GM19467 (cell line): Measurements from ENCODE around the gene WASF1.
"Not testable (repeated sequence)": the region's sequence is repeated elsewhere in the genome, so short reads cannot be mapped to it uniquely, and the experiment has no call there.

ENCODE experiments used
- ATAC-seq: cut with Tn5 transposase; IDR thresholded peaks from one replicate; pipeline ENCODE4 v1.9.1; 2021; ENCODE audit warnings: mild to moderate bottlenecking, moderate library complexity; ENCODE audit not compliant: unreplicated experiment

WASF1 gene

DNA sequence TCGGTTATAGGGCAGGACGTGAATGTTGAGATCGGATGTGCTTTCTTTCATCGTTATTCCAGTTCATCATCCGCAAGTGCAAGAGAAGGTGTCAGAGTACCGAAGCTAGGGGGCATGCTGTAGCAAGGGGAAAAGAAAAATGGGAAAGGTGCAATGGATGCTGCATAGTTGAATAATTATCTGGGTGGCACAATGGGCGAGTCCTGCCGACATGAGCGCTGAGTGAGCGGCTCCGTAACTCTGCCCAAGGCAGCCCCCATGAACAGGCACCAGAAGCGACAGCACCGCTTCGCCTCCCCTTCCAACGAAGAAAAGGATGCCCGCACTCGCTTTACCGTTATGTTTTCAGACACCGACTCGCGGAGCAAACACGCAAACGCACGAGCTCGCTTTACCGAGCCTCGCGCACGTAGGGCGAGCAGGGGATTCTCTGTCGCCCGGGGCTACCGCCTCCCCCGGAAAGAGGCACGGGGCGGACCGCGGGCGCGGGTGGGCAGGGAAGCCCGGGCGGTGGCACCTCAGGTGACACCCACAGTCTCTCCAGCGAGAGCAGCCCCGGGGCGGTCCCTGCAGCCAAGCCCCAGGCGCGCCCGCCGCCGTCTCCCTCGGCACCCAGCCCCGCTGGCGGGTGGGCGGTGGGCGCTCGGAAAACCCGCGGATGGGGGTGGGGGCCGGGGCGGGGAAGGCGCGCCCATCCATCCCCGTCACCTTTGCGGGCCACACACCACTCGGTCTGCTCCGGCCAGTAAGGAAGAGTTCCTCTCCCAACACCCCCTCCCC is 654 bp downstream of the WASF1 start:
- no peak for ATAC-seq

DNA sequence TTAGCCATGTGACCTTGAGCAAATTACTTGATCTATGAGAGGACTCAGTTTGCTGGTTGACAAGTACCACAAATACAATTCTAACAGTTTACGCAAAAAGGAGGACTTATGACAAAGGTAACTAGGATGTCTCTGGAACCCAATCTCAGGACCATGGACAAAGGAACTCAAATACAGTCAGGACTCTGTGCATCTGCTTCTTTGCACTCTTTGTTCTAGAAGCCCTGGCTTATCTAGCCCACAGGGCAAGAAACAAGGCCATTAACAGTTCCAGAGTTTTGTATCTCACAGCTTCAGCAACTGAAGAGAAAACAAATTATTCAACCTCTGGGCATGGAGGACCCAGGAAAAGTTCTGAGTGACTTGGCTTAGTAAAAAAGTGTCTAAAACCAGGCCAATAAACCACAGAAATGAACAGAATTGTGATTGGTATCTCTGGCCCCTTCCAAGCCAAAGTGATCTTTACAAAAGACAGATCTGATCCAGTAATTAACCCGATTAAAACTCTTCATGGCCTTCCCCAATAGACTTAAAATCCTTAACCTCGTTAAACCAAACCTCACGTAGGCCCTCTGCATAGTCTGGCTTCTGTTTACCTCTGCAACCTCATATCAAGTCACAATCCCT is 5.9 kb downstream of the WASF1 start:
- no peak for ATAC-seq

DNA sequence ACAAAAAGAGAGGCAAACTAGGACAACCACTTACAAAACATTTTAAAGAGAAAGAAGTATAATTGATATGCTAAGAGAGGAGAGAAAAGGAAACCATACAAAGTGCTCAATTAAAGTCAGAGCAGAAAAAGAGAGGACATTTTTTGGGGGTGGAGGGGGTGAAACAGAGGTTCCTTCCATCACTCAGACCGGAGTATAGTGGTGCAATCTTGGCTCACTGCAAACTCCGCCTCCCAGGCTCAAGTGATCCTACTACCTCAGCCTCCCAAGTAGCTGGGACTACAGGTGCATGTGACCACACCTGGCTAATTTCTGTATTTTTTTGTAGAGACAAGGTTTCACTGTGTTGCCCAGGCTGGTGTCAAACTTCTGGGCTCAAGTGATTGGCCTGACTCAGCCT is 9.4 kb downstream of the WASF1 start:
- ATAC-seq, result no peak

DNA sequence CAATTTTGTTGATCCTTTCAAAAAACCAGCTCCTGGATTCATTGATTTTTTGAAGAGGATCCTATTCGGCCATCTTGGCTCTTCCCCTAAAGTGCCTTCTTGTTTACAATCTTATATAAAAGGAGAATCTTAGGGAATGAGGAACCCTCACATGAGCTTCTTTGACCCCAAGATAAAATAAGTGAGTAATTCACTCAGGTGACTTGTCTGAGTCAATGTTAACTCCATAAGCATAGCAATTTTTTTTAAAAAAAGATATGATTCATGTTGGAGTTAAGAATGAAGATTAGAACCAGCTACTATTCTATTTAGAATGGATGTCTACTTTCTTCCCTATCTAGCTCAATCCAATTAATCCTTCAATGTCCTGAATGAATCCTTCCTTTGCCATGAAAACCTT is 21.0 kb downstream of the WASF1 start:
- no peak for ATAC-seq

DNA sequence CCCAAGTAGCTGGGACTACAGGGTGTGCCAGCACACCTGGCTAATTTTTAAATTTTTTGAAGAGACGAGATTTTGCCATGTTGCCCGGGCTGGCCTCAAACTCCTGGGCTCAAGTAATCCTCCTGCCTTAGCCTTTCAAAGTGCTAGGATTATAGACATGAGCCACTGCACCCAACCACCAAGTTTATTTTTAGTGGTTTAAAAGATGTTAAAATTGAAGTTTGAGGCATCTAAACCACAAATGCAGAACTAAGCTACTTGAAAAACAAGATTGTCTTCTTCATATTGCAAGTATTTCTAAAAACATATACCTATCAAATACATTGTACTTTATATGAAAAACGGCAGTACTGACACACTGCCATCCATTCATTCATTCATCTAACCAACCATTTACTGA is 31.6 kb downstream of the WASF1 start:
- ATAC-seq, result no peak

DNA sequence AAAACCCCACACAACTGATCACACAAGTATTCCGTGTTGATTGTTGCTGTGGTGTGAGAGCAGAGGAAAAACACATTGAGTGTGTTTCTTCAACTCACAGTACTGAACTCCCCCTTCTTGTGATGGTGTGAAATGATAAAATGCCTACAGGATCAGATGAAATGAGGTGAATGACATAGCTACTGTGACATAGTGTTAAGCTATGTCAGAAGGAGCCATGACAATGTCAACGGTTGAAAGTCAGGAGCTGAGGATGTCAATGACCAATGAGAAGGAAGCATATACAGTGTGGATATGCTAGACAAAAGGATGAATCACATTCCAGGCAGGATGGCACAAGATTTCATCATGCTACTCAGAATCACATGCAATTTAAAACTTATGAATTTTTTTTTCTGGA is 38.8 kb downstream of the WASF1 start:
- ATAC-seq, result no peak

DNA sequence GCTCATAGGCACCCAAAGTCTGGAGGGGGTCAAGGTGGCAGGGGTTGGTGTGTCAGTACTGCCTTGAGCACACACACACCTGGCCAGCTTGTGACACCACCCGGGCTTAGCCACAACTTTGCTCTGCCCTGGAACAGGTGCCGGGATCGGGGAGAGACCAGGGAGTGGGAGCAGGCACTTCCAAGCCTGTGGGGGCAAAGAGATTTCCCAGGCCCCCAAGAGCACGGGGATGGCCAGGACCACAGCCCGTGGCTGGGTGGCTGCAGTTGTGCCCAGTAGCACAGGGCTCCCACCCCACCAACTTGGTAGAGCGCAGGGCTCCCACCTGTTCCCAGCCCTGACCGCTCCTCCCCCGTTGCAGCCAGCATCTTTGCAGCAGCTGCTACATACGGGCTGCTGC is 40.4 kb downstream of the WASF1 start:
- ATAC-seq, result no peak

DNA sequence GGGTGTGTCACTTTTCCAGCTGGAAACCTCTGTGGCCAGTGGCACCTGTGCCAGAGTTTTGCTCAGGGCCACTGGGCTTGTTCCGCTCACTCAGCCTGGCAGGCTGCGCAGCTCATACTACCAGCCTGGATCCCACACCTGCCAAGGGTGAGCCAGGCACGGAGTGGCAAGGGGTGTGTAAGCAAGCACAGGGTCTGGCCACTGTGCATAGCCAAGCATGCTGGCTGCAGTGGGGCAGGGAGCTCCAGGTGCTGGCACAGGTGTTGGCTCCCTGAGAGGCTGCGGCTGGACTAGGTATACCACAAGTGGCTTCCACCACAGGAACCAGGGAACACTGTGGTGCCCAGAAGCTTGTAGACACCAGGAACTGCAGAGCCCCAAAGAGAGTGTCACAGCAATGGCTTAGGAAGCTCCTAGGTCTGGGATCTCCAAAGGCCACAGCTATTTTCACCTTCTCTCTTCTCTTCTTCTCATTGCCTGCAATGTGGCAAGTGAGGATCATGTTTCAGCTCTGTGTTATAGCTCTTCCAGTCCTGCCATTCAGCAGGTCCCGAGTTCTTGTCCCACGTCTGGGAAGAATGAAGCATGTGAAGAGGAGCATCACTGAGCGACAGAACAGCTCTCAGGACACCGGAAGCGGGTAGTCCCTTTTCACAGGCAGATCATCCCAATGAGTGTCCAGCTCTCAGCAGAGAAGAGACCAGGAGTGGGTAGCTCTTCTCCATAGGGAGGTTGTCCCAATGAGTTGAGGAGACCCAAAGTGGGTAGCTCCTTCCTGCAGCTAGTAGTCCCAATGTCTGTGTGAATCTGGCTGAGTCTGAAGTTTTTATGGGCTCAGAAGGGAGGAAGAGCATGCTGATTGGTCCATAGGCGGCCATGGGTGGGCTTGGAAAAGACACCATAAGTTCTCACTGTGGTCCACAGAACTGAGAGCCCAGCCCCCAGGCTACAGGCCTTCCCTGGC is 41.3 kb downstream of the WASF1 start:
- ATAC-seq, result no peak

DNA sequence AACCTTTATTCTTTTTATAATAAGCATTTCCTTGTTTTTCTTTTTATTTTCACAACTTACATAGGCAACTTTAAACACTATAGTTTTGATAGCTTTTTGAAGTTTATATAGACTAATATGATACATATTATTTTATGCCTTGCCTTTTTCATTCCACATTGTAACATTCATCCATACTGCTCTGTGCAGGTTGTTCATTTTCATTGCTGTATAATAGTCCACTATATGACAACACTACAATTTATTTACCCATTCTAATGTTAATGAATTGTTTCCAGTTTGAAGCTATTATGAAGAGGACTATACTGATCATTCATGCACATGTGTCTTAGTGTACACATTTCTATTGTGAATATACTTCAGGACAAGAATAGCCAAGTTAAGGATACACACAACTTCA is 49.1 kb downstream of the WASF1 start:
- no peak for ATAC-seq

DNA sequence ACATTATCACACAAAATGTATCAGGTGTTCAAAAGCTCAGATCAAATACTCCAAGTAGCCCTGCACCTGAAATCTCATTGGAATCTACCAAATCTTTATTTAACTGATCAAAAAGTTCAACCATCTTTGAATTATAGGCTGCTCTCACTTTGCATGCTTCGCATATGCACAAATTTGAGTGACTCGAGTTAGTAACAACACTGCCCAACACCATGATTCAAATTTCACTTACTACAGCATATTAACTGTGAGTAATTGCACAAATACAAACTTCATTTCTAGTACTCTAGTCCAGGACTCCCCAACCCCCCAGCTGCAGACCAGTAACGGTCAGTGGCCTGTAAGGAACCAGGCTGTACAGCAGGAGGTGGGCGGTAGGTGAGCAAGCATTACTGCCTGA is 51.1 kb downstream of the WASF1 start:
- ATAC-seq, result no peak

DNA sequence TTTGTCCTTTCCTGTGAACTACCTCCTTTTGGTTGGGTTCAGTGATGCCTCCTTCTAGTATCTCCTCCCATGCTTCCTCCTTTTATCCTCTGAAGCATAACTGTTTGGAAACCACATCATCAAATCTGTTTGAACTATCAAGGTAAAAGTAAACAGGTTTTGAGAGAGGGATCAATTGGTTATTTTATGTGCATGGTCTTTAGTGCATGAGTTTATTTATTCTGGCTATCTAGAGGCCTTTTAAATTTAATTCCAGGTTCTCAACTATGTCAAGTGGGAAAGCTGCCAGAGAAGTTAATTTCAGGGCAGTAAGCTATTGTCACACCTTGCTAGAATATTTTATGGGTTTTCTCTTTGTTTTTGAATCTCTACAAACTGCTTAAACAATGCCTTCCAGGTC is 54.1 kb downstream of the WASF1 start:
- ATAC-seq, result no peak

DNA sequence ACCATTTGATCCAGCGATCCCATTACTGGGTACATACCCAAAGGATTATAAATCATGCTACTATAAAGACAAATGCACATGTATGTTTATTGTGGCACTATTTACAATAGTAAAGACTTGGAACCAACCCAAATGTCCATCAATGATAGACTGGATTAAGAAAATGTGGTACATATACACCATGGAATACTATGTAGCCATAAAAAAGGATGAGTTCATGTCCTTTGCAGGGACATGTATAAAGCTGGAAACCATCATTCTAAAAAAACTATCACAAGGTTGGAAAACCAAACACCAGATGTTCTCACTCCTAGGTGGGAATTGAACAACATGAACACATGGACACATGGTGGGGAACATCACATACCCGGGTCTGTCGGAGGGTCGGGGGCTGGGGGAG is 57.8 kb downstream of the WASF1 start:
- not testable (repeated sequence) for ATAC-seq

DNA sequence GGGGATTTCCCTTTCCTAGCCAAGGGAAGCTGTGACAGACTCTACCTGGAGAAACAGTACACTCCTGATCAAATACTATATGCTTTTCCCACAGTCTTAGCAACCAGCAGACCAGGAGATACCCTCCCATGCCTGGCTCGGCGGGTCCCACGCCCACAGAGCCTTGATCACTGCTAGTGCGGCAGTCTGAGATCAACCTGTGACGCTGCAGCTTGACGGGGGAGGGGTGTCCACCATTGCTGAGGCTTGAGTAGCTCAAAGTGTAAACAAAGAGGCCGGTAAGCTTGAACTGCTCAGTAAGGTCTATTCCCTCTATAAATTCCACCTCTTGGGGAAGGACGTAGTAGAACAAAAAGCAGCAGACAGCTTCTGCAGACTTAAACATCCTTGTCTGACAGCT is 63.2 kb downstream of the WASF1 start:
- ATAC-seq, result no peak

DNA sequence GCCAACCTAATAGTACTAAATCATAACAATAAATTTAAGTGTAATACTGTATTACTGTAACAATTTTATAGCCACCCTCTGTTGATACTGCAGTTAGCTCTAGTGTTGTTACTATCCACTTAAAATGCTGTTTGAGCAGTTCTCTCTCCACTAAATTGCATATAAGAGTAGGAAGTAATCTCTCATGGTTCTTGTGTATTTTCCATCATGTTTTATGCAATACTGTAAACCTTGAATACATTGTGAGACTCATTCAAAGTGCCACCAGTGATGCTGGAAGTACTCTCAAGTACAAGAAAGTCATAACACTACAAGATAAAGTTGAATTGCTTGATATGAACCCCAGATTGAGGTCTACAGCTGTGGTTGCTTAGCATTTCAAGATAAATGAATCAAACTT is 65.5 kb downstream of the WASF1 start:
- ATAC-seq, result no peak

DNA sequence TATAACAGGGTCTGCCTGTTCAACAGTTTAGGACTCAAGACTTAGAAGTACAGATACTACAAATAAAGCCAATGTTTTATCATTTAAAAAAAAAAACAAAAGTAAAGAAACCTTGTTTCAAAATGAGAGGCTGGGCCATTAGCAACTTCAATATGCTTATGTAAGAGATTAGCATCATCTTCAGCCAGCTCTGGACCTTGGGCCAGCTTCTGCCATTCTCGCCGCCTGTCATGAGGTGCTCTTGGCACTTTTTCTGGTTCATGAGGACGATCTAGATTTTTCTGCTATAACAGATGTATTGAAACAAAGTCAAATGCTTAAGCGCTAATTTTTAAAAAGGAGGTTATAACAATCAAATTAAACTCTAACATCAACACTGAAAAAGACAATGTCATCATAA is 74.2 kb downstream of the WASF1 start:
- ATAC-seq, result no peak

DNA sequence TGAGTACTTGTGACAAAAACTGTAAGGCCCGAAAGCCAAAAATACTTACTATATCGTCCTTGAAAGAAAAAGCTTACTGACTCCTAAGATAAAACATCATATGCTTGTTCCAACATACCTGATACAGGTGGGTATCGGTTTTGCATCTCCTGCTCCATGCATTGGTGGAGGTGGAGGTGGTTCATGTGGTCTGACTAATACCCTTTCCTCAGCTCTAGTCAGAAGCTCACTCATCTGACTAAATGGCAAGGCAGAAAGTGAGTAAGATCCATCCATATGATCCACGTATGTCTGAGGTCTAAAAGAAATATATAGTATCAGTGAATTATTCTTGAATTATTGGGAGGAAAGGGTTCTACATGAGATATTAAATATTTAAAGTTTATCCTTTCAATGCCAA is 76.2 kb downstream of the WASF1 start:
- no peak for ATAC-seq

DNA sequence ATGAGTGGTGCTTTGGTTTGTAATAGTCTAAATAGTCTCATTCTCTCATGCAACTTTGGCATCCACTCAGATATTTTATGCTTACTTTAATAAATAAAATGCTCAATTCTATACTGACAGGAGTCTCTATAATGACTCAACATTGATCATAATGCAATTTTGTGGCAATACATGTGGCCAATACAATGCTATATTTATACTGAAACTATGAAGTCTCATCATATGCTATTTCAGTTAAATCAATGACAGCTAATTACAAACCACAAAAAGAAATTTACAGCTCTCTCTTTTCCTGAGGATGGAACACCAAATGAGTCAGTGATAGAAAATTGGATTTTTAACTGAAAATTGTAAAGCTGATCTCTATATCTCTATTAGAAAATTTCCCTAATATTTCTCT is 77.1 kb downstream of the WASF1 start:
- no peak for ATAC-seq

DNA sequence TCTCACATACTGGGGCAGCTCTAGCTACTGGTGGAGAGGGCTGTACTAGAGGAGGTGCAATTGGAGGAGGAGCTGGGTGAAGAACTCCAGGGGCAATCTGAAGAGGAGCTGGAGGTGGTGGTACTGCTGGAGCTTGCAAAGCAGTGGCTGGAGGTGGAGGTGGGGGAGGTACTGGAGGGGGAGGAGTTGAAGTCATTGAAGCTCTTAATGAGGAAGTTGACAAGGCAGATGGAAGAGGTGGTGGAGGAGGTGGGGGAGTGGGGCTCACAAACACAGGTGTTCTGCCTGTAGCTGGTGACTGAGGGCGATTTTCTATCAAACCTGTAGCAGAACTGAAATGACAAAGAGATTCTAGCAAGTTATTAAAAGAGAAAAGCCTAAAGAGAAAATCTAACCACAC is 77.6 kb downstream of the WASF1 start:
- ATAC-seq, result no peak

DNA sequence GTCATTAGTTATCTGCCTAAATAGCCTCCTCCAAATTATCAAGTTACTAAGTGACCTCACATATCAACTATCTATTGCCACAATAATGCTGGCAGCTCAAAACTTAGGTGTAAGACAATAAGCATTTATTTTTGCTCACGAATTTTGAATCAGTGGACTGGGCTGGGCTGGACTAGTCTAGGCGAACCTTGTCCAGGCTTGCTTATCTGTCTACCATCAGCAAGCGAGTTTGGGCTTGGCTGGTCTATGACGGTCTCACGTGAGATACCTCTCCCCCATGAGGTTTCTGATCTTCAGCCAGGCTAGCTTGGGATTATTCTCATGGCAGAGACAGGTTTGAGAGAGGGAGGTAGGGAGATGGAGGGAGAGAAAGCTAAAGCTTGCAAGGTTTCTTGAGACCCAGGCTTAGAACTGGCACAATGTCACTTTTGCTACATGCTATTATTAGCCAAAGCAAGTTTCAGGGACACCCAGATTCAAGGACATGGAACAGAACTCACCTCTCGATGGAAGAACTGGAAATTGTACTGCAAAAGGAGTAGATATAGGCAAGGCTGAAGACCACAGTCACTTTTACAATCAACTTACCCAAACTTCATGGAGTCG is 80.9 kb downstream of the WASF1 start:
- no peak for ATAC-seq

DNA sequence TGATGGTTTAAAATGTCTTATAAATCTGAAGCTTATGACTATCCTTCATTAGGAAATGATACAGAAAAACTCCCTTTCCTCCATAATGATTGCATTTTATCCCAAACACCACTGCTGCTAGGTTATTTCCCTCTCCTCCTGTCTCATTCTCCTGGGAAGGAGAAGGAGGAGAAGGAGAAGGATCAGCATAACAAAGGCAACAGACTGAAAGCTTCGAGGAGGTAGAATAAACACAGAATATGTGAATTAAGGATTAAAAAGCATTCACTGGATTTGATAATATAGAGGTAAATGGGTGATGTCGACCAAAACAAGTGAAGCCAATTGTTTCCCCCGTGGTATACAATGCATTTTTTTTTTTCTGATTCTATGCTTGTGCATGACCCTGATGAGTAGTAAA is 82.0 kb downstream of the WASF1 start:
- no peak for ATAC-seq

DNA sequence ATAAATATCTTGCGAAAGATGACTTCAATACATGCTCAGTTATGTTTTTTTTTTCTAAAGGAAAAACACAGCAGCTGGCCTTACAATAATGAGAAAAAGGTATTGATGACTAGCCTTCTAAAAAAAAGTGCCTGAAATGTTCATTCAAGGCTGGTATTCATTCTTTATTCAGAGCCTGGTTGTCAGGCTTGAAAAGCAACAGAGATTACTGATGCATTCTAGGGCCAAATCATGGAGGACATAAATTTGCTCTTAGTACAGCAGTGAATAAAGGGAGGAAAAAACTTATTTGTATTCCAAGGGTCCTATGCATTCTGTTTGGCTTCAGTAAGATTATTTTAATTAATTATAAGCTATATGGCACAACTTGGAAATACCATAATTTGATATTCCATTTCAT is 83.5 kb downstream of the WASF1 start:
- ATAC-seq, result no peak
